ENCODE results near the gene TEP1.

DNA sequence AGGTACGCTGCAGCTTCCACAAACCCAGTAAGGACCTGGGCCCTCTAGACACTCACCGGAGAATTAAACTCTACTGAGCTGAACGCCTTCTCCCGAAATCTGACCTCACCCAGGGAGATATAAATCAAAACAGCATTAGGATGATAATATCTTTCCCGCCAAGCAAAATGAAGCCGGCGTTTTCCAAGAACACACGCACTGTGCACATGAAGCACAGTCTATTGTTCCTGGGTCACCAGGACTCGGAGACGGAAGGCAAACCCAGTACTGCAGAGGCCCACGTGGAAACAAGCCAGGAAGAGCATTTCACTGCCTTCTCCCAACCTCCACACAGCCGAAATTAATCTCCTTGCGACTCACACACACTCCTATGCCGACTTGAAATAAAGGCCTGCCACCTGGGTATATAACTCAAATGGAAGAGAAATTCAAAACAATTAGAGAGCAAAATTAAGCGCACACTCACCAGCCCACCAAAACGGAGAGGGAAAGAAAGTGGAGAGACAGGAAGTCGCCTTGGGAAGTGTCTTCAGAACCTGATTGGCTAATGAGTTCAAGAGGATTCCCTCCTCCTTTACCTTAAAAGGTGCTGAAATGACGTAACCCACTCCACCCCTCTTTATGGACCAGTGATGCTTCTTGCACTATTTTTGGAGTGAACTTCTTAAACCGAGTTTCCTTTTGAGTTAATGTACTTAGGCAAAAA is 80.4 kb downstream of the TEP1 start, which contains the start of gene CCNB1IP1:
- TF ChIP-seq CTCF (IDR thresholded peaks at IDR 0.05): no peak
- TF ChIP-seq, protein P1, sequence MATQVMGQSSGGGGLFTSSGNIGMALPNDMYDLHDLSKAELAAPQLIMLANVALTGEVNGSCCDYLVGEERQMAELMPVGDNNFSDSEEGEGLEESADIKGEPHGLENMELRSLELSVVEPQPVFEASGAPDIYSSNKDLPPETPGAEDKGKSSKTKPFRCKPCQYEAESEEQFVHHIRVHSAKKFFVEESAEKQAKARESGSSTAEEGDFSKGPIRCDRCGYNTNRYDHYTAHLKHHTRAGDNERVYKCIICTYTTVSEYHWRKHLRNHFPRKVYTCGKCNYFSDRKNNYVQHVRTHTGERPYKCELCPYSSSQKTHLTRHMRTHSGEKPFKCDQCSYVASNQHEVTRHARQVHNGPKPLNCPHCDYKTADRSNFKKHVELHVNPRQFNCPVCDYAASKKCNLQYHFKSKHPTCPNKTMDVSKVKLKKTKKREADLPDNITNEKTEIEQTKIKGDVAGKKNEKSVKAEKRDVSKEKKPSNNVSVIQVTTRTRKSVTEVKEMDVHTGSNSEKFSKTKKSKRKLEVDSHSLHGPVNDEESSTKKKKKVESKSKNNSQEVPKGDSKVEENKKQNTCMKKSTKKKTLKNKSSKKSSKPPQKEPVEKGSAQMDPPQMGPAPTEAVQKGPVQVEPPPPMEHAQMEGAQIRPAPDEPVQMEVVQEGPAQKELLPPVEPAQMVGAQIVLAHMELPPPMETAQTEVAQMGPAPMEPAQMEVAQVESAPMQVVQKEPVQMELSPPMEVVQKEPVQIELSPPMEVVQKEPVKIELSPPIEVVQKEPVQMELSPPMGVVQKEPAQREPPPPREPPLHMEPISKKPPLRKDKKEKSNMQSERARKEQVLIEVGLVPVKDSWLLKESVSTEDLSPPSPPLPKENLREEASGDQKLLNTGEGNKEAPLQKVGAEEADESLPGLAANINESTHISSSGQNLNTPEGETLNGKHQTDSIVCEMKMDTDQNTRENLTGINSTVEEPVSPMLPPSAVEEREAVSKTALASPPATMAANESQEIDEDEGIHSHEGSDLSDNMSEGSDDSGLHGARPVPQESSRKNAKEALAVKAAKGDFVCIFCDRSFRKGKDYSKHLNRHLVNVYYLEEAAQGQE (IDR thresholded peaks at IDR 0.05; ENCODE audit: insufficient read depth in 1 of 2, low read depth in 2 of 2, low read length in 1 of 2): no peak
